Fibroblast of peridontal ligament (primary cell): ENCODE measurements around the gene CTCF.
"Not testable (repeated sequence)": the region's sequence is repeated elsewhere in the genome, so short reads cannot be mapped to it uniquely, and the experiment has no call there.

Experiments
- DNase-seq: peaks from one replicate; pipeline ENCODE4 v3.0.0-alpha.2; 2010; ENCODE audit errors: extremely low read depth

Gene CTCF, protein sequence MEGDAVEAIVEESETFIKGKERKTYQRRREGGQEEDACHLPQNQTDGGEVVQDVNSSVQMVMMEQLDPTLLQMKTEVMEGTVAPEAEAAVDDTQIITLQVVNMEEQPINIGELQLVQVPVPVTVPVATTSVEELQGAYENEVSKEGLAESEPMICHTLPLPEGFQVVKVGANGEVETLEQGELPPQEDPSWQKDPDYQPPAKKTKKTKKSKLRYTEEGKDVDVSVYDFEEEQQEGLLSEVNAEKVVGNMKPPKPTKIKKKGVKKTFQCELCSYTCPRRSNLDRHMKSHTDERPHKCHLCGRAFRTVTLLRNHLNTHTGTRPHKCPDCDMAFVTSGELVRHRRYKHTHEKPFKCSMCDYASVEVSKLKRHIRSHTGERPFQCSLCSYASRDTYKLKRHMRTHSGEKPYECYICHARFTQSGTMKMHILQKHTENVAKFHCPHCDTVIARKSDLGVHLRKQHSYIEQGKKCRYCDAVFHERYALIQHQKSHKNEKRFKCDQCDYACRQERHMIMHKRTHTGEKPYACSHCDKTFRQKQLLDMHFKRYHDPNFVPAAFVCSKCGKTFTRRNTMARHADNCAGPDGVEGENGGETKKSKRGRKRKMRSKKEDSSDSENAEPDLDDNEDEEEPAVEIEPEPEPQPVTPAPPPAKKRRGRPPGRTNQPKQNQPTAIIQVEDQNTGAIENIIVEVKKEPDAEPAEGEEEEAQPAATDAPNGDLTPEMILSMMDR

DNA sequence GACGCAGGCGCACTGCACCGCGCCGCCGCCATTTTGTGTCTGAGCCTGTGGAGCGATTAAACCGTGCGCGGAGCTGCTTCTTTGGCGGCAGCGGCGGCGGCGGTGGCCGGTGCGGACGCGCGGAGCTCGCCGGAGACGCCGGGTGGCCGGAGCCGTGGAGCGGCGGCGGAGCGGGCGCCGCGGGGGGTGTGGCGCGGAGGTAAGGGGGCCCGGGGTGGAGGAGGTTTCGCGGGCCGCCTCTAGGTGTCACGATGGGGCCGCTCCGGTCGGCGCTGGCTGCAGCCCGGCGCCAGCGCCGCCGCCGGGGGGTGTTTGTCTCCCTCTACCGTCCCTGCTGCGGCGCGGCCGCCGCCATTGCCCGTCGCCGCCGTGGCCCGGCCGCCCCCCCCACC, at the start of gene CTCF:
TSS of gene CTCF (plus strand) at position 1 of the 392 bp plus-strand sequence. CDS start 48,307 bp downstream, outside the sequence.
- peak; percentile 76 for DNase-seq

DNA sequence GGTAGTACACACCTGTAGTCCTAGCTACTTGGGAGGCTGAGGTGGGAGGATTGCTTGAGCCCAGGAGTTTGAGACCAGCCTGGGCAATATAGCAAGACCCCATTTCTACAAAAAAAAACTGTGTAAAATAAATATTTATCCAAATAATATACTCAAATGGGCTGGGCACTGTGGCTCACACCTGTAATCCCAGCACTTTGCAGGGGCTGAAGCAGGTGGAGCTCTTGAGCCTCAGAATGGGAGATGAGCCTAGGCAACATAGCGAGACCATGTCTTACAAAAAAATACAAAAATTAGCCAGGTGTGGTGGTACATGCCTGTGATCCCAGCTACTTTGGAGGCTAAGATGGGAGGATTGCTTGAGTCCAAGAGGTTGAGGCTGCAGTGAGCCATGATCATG, 48.4 kb upstream of the CTCF start:
- DNase-seq: not testable (repeated sequence)

DNA sequence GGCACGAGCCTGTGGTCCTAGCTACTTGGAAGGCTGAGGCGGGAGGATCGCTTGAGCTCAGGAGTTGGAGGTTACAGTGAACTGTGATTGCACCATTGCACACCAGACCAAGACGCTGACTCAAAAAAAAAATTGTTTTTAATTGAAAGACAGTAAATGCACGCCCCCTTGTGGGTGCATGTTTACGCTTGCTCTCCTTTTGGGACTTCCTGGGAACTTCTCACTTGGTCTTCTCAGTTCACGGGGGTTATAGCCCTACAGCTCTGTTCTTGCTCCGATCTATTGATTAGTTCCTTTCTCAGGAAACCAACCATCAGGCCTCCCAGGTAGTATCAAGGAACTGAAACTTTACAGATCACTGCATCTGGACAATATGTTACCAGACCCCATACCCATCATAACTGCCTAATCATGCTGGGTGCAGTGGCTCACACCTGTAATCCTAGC, 47.9 kb upstream of the CTCF start:
- DNase-seq: peak; percentile 91

DNA sequence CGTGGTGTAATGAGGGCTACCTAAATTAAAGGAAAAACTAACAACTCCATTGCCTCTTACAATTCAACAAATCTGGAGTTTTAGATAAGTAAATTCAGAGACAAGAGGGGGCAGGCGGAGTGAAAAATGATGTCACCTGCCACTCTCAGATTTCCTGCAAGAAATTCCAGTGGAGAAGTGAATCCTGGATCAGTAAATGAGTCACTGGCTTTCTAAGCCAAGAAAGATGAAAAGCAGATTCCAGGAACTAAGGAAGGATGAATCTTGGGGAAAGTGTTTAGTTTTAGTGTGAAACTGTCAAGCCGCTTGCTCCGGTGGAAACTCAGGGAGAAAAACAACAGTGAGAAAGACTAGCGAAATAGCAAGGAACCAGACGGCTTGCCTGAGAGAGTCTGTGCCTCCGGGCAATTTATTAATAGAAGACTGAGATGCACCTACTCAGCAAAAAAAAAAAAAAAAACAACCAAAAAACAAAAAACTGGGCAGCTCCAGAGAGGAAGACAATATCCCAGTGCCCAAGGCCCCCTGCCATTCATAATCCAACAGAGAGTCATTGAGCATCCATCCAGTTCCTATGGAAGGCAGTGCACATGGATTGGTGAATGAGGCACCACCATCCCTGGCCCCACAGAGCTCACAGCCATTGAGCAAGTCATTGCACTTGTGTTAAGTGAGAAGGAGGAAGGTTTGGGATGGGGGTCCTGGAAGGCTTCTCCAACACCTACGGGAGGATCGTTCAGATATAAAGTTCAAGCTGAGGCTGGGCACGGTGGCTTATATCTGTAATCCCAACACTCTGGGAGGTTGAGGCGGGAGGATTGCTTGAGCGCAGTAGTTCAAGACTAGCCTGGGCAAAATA, 45.8 kb upstream of the CTCF start:
- DNase-seq: peak; percentile 74

DNA sequence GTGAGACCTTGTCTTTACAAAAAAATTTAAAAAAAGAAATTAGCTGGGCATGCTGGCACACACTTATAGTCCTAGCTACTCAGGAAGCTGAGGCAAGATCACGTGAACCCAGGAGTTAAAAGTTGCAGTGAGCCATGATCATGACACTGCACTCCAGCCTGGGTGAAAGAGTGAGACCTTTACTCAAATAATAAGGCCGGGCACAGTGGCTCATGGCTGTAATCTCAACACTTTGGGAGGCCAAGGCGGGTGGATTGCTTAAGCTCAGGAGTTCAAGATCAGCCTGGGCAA, 45.2 kb upstream of the CTCF start:
- DNase-seq: no peak

DNA sequence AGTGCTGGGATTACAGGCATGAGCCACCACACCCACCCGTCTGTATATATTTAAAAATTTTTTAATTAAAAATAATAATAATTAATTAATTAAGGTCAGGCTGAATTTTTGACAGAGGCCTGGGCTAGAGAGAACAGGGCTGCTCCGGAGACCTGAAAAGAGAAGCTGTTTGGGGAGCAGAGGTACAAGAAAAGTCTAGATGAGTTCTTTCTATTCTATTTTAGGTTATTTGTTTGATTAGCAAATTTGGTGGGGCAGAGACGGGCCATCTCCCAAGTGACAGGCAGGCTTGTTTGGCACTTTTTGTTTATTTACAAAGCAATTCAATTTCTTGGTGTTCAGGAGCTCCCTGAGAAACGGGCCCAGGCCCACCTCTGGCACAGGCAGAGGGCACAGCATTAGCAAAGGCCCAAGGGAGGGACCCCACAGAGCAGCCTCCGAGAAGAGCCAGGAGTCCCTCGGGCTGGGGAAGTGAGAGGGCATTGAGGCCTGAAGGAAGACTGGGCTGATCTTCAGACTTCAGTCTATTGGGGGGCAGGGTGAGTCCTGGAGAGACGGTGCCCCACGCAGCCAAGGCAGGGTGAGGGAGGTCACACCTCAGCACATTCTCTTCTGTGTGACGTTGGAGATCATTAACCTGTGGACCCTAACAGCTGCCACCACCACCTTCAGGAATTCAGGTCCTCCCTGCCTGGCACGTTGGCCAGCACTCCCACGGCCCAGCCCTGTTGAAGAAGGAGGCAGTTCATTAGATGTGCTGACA, 44.5 kb upstream of the CTCF start:
- no peak for DNase-seq

GRCh38 chr16:67518676-67519075, 43.6 kb upstream of the CTCF start:
- no peak for DNase-seq

GRCh38 chr16:67519242-67519641, 43.1 kb upstream of the CTCF start:
- DNase-seq: no peak

DNA sequence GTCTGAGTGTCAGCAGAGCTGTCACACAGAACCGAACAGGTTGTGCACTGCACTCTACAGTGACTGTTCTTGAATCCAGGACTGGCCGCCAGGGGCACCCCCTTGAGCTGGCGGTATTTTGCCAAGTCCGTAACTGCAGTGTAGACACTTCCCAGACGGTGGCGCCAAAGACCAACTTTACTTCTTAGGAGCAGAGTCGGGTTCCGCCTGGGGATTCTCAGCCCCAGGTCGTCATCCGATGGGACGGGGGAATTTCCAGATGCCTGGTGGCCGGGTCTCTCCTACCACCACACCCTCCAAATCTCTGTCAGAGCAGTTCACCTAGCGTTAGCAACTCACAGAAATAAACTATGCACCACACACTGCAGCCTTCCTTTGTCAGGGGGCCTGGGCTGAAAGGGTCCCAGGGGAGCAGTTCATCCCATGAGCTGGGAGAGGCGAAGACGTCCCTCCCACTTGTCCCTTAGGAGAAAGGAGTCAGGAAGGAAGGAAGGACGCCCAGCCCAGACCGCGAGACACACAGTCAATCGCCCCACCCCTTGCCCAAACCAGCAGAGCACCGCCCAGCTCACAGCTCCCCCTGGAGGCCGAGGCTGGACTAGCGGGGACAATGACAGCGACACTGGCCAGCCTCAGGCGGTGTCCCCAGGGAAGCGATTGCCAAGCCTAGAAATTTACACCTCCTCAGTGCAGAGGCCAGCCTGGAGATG, 41.1 kb upstream of the CTCF start:
- peak; percentile 96 for DNase-seq

GRCh38 chr16:67525176-67525860, 37.0 kb upstream of the CTCF start:
- DNase-seq: peak; percentile 54

- no peak for DNase-seq
Measured at GRCh38 chr16:67526149-67526791, 36.1 kb upstream of the CTCF start.

DNA sequence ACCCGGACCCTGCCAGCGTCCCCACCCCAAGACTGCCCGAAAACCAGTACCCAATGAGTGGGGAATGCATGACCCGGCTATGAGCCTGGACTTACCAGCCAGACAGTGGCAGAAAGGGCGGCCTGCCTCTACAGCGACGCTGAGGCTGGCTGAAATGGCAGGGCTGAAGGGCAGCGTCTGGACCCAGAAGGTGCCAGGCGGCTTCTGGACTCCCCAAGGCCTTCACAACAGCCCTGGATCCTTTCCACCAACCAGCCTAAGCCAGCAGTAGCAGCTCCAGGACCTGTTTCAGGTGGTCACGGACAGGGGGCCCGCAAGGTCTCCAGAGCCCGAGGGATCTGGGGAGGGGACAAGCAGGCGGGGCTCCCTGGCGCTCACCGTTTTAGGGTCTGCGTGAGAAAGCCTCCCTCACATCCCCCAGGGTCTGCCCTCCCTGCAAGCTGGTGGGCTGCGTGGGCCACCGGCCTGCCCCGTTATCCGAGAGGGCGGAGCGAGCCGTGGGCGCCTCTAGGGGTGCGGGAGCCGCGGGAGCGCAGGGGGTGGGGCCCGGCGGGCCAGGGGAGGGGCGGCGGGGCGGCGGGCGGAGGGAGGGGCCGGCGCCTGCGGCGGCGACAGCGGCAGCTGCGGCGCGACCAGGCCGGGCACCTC, 34.0 kb upstream of the CTCF start, which contains the start of gene RIPOR1:
TSS of gene RIPOR1 (plus strand) at position 608 of the 648 bp plus-strand sequence. CDS start 9,618 bp downstream, outside the sequence.
- no peak for DNase-seq

DNA sequence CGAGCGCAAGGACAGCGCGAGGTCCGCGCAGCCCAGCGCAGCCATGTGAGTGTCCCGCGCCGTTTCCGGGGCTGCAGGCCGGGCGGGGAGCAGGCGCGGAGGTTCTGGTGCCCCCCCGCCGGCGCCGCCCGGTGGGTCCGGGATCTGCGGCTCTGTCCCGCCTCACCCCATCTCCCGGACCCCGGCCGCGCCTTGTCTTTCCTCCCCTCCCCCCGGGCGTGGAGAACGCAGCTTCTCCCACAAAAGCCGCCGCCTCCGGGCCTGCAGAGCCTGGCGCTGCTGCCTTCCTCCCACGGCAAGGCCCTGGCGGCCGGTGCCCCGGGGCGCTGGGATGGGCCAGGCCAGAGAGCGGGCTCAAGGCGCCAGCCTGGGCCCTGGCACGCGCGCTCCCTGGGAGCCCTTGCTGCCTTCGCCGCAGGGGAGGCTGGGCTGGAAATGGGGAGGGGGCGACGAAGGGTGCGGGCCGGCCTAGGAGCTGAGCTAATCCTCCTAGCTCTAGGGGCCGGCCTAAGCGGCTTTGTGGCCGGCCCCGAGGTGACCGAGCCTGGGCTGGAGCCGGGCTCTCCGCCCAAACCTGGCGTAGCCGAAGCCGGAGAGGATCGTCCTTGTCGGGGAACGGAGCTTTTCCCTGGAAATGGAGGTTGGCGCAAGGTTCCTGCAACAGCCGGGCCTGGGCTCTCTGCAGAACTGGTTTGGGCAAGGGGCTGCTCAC, 33.3 kb upstream of the CTCF start:
- DNase-seq: no peak

DNA sequence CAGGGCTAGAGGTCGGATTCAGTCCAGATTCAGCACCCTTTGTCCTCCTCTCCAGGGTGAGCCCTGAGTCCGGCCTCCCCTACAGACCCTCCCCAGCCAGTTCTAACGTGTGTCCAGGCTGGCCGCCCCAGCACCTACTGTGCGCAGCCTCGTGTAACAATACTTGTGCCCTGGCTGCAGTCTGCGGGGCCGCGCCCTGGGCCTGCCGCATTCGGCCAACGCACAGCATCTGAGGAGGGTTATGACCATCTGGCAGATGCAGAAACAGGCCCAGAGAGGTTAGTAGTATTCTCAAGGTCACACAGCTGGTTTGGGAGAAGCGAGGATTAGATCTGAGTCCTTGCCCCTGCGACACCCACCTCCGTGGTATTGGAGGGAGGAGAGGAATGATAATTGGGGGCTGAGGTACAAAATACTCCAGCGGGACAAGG, 32.7 kb upstream of the CTCF start:
- no peak for DNase-seq

- peak; percentile 60 for DNase-seq
Measured at GRCh38 chr16:67530013-67530939, 32.0 kb upstream of the CTCF start.

GRCh38 chr16:67531247-67531646, 31.1 kb upstream of the CTCF start:
- no peak for DNase-seq

DNA sequence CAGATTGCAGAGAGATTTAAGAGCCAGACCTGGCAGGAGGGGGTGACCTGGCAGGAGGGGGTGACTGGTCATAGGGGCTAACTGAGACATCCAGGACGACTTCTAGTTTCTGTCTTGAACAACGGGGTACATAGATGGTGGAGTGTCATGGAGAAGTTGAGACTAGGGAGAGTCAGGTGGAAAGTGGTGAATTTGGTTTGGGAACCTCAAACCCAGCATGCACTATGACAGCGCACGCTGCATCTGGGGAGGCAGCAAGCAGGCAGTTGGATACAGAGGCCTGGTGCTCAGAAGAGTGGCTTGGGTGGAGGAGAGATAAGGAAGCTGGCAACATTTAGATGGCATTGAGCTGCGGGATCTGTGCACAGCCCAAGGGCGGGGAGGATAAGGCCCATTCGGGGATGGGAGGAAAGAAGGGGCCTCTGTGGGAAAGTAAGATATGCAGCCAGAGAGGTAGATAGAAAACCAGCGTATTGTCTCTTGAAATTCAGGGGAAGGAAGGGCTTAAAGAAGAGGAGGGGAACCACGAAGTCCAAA, 29.2 kb upstream of the CTCF start:
- DNase-seq: no peak
